ENCODE results near the gene WASHC4.

Gene WASHC4

DNA sequence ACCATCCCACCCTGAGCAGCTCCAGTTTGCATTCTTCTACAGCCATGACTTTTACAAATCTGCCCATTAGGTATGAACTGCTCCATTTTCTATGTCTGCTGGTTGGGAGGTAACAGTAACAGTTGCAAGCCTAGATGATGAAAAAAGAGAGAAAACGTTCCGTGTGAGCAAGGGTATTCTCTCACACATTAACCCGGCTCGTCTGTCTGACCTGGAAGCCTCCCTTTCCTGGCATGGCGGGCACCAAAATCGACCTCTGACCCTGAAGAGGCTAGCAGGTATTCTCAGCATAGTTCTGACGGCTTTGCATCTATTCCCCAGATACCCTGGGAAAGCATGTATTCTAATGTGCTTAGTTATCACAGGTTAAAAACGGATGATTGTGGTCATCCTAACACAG, 96.6 kb downstream of the WASHC4 start:
- Histone ChIP-seq H3K4me3 (ENCODE audit: low read length) (no peak overlapping the region), H3K79me2 (ENCODE audit: low read length) (no peaks in the 10 kb centered on the region), H3K27me3 (replicated peaks; ENCODE audit: insufficient read depth, low read length) (no peaks in the 10 kb centered on the region), H3K36me3 (replicated peaks; ENCODE audit: insufficient read depth, low read length) (no peaks in the 10 kb centered on the region), H3K27ac (ENCODE audit: low read length) (no peak overlapping the region), H3K9ac (ENCODE audit: low read length) (no peak overlapping the region), H3K4me1 (ENCODE audit: low read length) (no peaks in the 10 kb centered on the region), H2AFZ (ENCODE audit: low read length) (no peak overlapping the region), H3K9me3 (replicated peaks; ENCODE audit: insufficient read depth, low read length) (no peaks in the 10 kb centered on the region), H3F3A (ENCODE audit: insufficient read depth, low read length) (no peaks in the 10 kb centered on the region), H4K20me1 (ENCODE audit: insufficient read depth, low read length) (no peaks in the 10 kb centered on the region), H3K9me2 (replicated peaks; ENCODE audit: insufficient read depth, low read length) (no peaks in the 10 kb centered on the region), H3K4me2 (ENCODE audit: low read depth, low read length) (no peak overlapping the region)
- no peak for TF ChIP-seq EZH2 (optimal IDR thresholded peaks at IDR 0.05; ENCODE audit: low read depth, low read length)
- TF ChIP-seq EZH2phosphoT487 (IDR thresholded peaks at IDR 0.05; ENCODE audit: low read length) = no peak
- TF ChIP-seq, protein P1, sequence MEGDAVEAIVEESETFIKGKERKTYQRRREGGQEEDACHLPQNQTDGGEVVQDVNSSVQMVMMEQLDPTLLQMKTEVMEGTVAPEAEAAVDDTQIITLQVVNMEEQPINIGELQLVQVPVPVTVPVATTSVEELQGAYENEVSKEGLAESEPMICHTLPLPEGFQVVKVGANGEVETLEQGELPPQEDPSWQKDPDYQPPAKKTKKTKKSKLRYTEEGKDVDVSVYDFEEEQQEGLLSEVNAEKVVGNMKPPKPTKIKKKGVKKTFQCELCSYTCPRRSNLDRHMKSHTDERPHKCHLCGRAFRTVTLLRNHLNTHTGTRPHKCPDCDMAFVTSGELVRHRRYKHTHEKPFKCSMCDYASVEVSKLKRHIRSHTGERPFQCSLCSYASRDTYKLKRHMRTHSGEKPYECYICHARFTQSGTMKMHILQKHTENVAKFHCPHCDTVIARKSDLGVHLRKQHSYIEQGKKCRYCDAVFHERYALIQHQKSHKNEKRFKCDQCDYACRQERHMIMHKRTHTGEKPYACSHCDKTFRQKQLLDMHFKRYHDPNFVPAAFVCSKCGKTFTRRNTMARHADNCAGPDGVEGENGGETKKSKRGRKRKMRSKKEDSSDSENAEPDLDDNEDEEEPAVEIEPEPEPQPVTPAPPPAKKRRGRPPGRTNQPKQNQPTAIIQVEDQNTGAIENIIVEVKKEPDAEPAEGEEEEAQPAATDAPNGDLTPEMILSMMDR (IDR thresholded peaks at IDR 0.05; ENCODE audit: low read length) = no peak
- DNase-seq = no peak

DNA sequence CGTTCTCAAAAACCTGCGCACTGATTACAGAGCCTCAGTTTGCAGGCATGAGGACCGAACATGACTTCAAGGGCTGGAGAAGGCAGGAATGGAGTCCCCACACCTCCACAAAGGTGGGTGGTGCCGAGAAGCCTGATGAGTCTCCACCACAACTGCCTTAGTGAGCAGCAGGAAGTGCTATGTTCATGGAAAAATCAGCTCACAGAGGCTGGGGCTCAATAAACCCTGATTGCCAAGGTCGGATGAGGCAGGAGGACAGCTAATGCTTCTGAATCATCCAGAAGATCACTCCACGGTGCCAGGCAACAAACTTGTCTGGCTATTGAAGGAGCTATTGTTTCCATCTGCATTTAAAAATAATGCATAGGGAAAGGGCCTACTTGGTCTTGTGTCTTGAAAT, 97.4 kb downstream of the WASHC4 start:
- no peaks in the 10 kb centered on the region for H3K4me1 ChIP-seq (ENCODE audit: low read length)
- no peaks in the 10 kb centered on the region for H3K36me3 ChIP-seq (replicated peaks; ENCODE audit: insufficient read depth, low read length)
- H4K20me1 ChIP-seq (ENCODE audit: insufficient read depth, low read length) = no peaks in the 10 kb centered on the region
- H3K79me2 ChIP-seq (ENCODE audit: low read length) = no peaks in the 10 kb centered on the region
- no peak for DNase-seq
- H3F3A ChIP-seq (ENCODE audit: insufficient read depth, low read length) = no peaks in the 10 kb centered on the region
- H3K4me2 ChIP-seq (ENCODE audit: low read depth, low read length) = no peak overlapping the region
- H3K27me3 ChIP-seq (replicated peaks; ENCODE audit: insufficient read depth, low read length) = no peaks in the 10 kb centered on the region
- TF ChIP-seq, protein P1 (IDR thresholded peaks at IDR 0.05; ENCODE audit: low read length) = no peak
- TF ChIP-seq EZH2phosphoT487 (IDR thresholded peaks at IDR 0.05; ENCODE audit: low read length) = no peak
- H3K4me3 ChIP-seq (ENCODE audit: low read length) = no peak overlapping the region
- H3K9me3 ChIP-seq (replicated peaks; ENCODE audit: insufficient read depth, low read length) = no peaks in the 10 kb centered on the region
- no peak overlapping the region for H3K27ac ChIP-seq (ENCODE audit: low read length)
- no peak overlapping the region for H2AFZ ChIP-seq (ENCODE audit: low read length)
- H3K9me2 ChIP-seq (replicated peaks; ENCODE audit: insufficient read depth, low read length) = no peaks in the 10 kb centered on the region
- no peak overlapping the region for H3K9ac ChIP-seq (ENCODE audit: low read length)

DNA sequence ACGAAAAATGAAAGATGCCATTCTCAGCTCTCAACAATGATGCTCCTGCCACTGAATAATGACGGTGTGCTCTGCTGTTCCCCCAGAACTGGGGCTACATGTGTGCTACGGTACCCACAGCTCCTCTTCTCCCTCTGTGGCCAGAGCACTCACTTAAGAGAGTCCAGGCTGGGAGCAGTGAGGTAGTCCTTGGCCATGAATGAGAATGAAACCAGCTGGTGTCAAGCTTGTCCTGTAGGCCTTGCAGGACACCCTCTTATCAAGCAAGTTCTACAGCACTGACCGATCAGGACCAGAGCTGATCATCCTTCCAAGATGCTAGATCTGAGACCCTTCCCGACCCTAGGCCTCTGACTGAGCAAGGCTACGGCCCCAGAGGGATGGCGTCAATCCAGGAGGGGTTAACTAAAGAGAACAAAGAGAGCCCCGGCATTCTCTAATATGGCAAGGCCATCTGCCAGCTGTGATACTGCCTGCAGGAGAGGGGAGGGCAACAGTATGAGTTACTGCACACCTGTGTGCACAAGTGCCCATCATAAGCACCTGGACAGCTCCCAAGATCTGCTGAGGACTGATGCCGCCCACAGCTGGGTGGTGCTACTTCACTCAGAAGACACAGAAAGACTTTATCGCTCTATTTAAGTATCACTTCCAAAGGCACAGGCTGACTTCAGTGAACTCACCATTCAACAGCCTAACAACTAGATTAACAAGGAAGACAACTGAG, 98.0 kb downstream of the WASHC4 start:
- TF ChIP-seq EZH2phosphoT487 (IDR thresholded peaks at IDR 0.05; ENCODE audit: low read length) = no peak

DNA sequence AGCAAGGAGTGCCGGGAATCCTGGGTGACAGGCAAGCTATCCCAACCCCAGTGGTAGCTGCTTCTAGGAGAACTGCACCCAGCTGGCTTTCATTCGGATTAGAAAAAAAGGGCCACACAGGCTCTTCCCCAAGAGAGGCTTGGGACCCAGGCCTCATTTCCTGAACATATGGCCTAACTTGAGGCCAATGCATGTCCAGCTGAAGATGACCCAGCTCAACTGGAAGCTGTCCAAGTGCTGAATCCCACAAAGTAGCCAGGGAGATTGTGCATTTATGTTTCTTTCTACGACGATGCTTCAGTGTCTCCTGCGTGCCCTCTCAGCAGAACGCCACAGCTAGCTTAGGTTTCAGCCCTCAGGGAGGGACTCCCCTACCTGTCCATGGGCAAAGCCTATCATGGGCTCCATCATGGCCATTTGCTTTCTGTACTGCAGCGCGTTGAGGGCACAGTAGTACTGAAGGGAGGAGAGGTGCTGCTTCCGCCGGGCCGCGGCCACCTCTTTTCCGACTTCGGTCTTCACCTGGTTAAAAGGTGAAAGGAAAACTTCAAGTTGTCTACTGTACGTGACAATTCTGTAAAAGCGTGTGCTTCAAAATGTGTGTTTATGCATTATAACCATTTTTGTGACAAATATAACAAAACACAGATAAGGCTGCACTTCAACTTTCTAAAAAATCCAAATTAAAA, 99.3 kb downstream of the WASHC4 start:
- Histone ChIP-seq H3K27ac (ENCODE audit: low read length) (no peak overlapping the region), H2AFZ (ENCODE audit: low read length) (no peak overlapping the region), H3K4me1 (ENCODE audit: low read length) (no peaks in the 10 kb centered on the region), H3K36me3 (replicated peaks; ENCODE audit: insufficient read depth, low read length) (no peaks in the 10 kb centered on the region), H3F3A (ENCODE audit: insufficient read depth, low read length) (no peaks in the 10 kb centered on the region), H4K20me1 (ENCODE audit: insufficient read depth, low read length) (no peaks in the 10 kb centered on the region), H3K4me2 (ENCODE audit: low read depth, low read length) (no peak overlapping the region), H3K4me3 (ENCODE audit: low read length) (no peak overlapping the region), H3K9me3 (replicated peaks; ENCODE audit: insufficient read depth, low read length) (no peaks in the 10 kb centered on the region), H3K79me2 (ENCODE audit: low read length) (no peaks in the 10 kb centered on the region), H3K27me3 (replicated peaks; ENCODE audit: insufficient read depth, low read length) (no peaks in the 10 kb centered on the region), H3K9me2 (replicated peaks; ENCODE audit: insufficient read depth, low read length) (no peaks in the 10 kb centered on the region), H3K9ac (ENCODE audit: low read length) (no peak overlapping the region)
- DNase-seq = no peak
- TF ChIP-seq EZH2phosphoT487 (IDR thresholded peaks at IDR 0.05; ENCODE audit: low read length) (no peak), EZH2 (optimal IDR thresholded peaks at IDR 0.05; ENCODE audit: low read depth, low read length) (no peak)
- TF ChIP-seq, protein P1 (IDR thresholded peaks at IDR 0.05; ENCODE audit: low read length) = no peak

More for the DNA sequence above, 98.0 kb downstream of the WASHC4 start:
- Histone ChIP-seq H3K27ac (ENCODE audit: low read length) (no peak overlapping the region), H3K27me3 (replicated peaks; ENCODE audit: insufficient read depth, low read length) (no peaks in the 10 kb centered on the region), H3K9me3 (replicated peaks; ENCODE audit: insufficient read depth, low read length) (no peaks in the 10 kb centered on the region), H4K20me1 (ENCODE audit: insufficient read depth, low read length) (no peaks in the 10 kb centered on the region), H3K9ac (ENCODE audit: low read length) (no peak overlapping the region), H2AFZ (ENCODE audit: low read length) (no peak overlapping the region), H3K4me3 (ENCODE audit: low read length) (no peak overlapping the region), H3K4me2 (ENCODE audit: low read depth, low read length) (no peak overlapping the region), H3K9me2 (replicated peaks; ENCODE audit: insufficient read depth, low read length) (no peaks in the 10 kb centered on the region), H3K79me2 (ENCODE audit: low read length) (no peaks in the 10 kb centered on the region), H3K4me1 (ENCODE audit: low read length) (no peaks in the 10 kb centered on the region), H3F3A (ENCODE audit: insufficient read depth, low read length) (no peaks in the 10 kb centered on the region), H3K36me3 (replicated peaks; ENCODE audit: insufficient read depth, low read length) (no peaks in the 10 kb centered on the region)
- DNase-seq = no peak
